ENCODE data around the gene LRRC28.
A peak's percentile ranks its signal among the peaks of the same experiment; 100 is the strongest.

The LRRC28 gene

DNA sequence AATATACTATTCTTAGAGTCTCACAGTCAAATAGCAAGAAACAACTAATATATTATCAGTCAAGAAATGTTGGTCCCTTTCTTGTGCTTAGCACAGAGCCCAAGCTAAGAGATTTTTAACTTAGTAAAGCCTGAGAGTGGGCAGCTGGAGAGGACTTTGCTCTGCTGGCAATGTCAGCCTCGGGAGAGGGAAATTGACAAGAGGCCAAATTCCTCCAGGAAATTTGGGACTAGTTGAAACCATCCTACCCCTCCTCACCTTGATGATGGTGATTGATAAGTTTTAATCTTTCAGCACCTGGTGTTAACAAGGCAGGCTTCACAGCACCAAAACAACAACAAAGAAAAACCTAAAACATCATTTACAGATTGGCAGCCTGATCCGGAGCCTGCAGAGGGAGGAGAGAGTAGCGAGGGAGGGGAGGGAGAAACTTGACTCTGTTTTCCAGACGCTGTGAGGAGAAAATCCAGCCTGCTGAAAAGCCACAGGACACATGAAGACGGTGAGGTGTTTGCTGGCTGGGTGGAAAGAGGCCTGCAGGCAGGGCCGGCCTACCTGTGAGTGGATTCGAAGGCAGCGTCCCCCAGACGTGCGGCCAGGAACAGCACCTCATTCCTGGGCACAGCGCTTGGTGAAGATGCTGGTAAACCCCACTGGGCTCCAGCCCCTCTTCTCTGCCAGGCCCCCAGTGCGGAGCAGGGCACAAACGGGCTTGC is 150.9 kb downstream of the LRRC28 start:
- no peak for DNase-seq

DNA sequence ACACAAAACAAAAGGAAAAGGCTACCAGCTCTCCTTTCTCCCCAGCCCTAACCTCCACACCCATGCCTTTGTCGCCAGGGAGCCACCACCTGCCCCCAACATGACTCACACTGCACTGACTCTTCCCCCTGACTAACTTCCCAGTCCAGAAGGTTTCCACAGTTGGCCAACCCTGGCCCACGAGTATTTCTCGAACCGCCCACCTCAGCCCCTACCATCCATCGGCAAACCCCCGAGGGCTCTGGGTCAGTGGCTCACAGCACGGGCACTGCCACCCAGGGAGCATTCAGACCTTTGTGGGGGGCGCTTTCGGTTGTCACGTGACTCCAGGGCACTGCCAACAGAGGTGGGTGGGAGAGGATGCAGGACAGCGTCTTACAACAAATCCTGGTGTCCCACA is 152.3 kb downstream of the LRRC28 start:
- DNase-seq = peak; percentile 59 to 87 (median 80)

DNA sequence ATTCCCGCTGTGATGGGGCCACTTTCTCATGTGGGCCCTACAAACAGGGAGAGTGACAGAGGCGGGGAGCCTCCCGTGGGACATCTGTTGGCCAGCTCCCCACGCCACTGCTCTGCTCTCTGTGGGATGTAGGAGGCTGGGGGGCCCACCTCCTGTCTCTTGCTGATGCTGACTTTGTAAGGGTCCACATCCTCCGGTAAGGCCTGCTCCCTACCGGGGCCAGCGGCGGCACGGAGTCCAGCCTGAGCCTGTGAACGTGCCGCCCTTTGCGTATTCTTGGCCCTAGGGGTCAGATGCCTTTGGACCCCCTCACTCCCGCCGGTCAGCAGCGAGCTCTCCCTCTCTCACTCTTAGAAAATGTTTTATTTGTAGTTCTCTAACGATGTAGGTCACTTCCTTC is 153.2 kb downstream of the LRRC28 start:
- DNase-seq = no peak

DNA sequence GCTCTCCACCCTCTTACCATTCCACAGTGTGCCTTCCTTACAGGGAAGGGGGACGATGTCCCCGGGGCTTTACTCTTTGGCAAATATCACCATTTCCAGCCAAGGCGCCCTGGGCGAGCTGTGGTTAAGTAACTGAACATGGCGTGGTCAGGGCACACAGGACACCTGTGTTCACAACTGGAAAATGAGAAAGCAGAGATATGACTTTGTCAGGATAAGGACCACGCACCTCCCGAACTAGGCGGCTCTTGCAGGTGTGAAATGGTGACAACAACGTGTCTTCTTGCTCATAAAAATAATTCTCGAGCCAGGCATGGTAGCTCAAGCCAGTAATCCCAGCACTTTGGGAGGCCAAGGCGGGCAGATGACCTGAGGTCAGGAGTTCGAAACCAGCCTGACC is 154.8 kb downstream of the LRRC28 start:
- DNase-seq = no peak

DNA sequence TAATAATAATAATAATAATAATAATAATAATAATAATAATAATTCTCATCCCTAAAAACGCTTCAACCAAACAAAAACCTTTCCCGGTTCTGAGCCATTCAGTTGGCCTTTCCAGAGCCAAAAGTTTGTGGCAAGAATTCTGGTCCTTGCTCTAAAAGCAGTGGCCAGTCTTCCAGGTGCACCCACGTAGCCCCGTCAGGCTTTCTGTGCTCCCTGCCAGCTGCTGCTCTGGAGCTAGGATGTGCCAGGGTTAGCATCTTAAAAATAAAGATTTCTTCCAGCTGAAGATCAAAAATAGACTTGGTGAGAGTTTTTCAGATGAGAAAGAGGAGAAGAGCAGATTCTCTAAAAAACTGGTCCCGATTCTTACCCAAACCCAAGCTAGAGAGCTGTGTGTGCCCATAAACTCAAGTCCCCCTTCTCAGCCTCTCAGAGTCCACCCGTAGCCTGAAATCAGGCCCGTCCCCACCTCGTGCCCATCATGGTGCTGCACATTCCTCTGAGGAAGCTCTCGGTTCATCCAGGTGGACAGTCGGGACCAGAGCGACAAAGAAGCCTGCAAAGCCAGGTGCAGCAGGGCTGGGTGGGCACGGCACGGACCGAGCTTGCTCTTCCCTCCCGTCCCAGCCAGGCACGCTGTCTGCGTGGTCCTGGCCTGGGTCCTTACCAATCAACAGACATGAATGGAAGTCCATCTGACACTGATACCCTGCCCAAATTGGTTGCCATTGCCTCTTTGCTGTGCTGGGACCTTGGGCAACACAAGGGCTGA is 155.6 kb downstream of the LRRC28 start:
- DNase-seq = no peak

DNA sequence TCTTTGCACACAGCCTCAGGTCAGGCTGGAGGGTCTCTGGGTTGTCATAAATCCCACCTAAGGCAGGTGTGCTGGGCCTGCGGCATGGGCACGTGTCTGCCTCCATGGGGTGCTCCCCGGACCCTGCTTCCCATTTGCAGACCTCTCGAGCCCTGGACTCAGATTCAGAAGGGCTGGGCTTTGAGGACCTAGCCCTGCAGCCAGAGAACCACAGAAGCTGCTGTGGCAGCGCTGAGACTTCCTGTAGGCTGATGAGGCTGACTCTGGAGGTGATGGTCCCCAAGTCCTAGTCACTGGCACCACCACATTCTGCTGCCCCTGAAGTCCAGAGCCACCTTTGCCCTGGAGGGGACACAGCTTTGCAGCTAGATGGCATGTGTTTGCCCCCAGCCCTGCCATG is 156.4 kb downstream of the LRRC28 start:
- no peak for DNase-seq

DNA sequence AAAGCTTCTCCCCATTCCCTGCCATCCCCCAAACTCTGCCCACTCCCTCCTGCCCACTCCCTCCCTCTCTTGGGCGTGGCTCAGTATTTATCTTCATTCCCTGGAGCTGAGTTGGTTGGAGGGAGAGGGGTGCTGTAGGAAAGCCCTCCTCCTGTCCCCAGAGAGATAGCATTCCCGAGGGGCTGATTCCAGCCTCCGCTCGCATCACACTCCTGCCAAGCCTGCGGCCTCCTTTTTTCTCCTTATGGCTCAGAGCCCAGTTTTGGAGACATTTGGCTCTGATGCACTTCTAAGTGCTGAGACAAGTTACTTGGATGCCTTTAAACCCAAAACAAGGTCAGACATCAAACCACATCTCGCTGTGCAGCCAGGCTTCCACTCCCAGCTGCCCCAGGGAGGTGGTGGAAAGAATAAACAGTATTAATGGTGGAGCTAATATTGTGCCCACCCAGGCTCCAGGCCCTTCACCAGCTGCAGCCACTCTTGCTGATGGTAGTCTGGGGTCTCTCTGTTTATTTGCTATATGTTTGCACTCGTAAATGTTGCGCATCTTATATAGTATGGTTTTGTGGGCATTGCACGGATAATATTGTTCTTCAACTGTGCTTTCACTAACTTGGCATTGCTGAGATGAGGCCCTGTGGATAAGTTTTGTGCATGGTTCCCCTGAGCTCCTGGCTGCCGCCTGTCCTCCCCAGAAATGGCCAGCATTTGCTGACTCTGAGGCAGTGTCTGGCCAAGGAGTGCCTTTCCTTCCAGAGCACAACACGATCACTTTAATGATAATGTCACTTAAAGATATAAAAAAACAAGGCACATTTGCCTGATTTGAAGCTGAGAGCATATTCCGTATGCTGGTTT is 157.2 kb downstream of the LRRC28 start:
- DNase-seq = no peak

DNA sequence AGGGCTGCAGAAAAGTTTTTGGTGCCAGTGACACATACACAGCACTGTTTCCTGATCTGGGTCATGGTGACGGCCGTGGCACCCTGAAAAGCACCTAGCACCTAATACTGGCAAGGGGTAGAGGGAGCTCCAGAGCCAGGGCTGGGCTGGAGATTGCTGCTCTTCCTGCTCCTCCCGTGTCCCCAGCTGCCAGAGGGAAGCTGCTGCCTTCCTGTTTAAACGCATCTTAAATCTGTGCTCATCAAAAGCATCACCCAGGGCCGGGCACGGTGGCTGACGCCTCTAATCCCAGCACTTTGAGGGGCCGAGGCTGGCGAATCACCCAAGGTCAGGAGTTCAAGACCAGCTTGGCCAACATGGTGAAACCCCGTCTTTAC is 157.8 kb downstream of the LRRC28 start:
- peak; percentile 87 to 93 (median 93) for DNase-seq

DNA sequence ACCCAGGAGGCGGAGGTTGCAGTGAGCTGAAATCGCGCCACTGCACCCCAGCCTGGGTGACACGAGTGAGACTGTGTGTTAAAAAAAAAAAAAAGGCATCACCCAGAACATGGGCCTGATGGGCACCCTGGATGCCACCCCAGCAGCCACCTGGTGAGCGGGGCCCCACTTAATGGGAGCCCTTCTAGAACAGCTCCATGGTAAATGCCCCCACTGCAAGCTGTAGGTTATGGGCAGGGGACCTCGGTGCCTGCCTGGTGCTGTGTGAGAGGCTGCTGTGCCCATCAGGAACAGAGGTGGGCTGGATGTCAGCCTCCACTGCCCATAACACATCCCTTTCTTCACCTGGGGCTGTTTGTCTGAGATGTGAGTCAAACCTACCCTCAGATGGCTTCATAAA is 158.3 kb downstream of the LRRC28 start:
- no peak for DNase-seq

DNA sequence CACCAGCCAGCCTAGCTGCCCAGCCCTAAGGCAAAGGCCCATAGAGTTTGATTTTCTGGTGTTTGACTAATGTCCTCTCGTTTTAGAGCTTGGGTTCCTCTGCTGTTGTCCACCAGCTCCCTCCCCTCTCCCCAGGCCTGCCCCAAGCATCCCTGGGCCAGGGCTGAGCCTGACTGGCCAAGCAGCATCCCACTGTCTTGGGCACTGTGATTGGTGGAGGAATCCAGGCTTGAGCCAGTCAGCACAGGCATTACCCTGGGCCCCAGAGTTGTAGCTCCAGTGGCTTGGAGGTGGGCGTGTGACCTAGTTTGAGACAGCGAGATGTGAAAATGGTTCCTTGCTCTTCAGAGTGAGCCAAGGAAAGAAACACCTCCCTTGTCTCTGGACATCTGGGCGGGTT is 159.2 kb downstream of the LRRC28 start:
- DNase-seq = no peak

DNA sequence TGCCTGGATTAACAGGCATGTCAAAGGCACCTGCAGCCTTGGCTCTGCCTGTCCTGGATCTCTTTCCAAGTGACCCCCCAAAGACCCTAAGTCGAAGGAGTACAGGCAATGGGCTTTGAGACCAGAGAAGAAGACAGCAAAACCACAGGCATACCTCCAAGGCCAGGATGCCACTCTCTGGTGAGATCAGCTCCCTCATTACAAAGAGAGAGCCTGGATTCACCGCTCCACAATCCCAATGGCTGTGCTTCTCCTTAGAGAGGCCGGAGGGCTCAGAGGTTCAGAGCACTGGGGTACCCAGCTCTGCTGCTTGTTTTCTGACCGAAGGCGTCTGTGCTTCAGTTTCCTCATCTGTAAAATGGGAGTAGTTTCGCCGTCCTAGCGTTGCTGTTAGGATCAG is 160.0 kb downstream of the LRRC28 start:
- no peak for DNase-seq

DNA sequence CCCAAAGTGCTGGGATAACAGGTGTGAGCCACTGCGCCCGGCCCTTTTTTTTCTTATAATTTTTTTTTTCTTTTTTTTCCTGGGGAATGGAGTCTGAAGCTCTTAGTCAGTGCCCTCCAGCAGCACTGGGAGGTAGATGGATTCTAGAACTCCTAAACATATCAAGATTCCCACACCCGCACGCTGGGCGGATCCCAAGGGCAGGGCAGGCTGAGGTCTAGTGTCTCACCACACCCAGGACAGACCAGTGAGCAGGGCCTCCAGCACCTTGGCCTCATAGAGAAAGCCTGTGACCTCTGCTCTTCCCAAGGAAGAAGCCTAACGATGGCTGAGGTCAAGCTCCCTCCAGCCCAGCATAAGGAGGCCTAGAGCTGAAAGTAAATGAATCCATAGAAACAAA is 160.8 kb downstream of the LRRC28 start:
- no peak for DNase-seq

DNA sequence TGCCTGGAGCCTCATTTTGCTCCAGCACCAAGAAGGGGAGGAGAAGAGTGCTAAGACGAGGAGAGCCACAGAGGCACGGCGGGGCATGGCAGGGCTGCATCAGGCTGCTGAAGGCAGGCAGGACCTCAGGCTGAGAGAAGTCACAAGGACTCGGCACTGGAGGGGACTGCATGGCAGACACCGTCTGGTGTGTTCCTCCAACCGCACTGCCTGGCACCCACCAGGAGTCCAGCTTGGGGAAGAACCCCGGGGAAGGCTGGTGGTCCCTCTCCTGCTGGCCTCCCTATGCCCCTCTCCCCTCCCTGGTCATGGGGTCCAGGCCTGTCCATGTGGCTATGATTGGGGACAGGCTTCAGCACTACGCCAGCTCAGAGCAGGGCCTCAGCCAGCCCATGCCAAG is 161.3 kb downstream of the LRRC28 start:
- DNase-seq = no peak

DNA sequence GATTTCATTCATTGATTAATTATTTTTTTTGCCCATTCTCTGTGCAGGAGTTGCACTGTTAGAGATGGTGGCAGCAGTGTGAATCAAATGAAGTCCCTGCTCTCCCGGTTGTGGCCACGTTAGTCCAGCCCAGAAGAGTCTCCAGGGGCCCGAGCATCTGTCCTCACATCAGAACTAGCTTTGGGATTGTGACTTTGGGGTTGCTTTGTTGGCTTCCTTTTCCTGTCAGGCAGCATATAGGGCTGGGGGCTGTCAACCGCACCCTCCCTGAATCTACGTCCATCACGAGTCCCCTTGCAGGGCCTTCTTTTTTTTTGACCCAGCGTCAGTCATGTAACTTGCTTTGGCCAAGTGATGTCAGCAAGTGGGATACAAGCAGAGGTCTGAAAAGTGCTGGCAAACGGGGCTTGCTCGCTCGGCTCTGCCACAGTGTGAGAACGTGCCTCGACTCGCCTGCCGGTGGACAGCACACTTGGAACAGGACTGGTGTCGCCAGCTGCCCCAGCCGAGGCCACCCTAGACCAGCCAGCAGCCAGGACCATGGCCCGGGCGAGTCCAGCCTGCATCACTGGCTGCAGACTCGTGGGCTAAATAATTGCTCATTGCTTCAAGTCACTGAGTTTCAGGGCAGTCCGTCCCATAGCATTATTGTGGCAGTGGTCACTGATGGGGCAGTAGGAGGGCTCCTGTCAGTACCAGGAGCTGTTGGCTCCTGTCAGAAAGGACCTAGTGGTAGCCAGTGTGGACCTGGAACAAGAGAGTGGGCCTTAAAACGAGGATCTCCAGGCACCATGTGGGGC is 162.9 kb downstream of the LRRC28 start:
- no peak for DNase-seq

DNA sequence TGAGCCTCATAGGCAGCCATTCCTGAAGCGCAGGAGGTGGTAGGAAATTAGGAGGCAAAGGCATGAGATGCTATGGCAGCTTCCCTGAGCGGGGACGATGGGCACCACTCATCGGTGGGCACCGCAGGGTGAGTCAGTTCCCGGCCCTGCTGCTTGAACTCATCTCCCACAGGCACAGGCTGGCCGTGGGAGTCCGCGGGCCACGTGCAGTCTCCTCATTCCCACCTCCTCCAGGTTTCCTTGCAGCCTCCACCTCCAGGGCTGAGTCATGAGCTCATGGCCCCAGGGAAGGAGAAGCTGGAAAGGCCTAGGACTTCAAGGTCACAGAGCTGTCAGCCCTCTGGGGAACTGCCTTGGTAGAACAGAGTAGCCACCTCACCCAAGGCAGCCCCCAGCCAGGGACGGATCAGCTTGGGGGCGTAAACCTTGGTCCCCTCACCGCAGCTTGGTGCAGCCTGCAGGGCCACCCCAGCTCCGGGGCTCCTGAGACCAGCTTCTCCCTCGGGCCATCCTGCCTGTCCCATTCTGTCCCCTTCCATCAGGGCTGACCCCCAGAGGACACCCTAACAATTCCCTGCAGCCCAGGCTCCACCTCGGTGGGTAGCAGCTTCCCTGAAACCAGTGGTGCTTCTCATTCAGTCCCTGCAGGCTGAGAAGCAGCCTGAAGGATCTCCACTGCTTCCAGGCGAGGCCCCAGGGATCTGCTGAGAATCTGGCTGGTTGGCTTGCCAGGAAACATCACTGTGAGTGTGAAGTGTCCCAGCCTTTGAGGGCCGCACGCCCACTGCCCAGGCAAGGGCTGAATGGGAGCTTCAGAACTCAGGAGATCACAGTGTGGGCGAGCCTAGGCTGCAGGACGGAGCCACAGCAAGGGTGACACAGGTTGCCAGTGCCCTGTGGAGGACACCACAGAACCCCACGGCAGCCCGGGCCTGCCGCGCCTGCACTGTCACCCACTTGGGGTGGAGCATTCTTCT is 163.8 kb downstream of the LRRC28 start:
- DNase-seq = peak; percentile 69 to 91 (median 88)

DNA sequence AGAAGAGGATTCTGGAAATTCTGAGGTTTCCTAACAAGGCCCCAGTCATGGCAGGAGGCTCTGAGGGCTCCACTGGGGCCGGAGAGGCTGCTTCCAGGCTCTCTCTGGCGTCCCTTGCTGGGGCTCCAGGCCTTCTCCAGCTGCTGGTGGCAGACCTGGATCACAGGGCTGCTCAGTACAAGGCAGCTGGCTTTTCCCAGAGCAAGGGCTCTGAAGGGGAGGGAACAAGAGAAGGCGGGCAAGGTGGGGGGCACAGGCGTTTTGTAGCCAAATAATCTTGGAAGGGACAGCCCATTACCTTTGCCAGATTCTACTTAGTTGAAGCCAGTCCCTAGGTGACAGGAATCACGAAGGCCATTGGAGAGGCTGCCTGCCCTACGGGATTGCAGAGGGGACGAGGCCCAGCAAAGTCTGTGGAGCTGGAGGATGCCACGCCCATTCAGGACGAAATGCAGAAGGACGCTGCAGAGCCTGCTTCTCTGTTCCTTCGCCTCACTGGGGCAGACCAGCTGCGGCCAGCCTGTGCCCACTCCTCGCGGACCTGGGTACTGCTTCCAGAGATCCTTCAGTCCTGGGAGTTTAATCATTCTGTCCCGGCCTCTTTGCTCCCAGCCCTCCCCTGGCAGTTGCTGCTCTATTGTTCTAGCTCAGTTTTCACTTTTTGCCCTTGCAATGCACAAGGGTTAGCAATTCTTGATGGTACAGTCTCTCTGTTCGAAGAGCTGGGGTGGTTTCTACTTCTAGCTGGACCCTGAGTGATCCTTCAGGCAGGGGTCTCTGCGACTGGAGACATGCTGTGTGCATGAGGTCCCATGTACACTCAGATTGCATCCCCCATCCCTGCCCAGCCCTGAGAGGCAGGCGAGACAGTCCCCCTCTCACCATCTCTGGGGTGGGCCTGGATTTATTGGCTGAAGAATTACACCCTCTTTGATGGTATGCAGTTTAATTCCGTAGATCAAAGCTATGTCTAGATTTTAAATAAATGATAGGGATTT is 165.2 kb downstream of the LRRC28 start:
- peak in 3 of 4 experiments; percentile 30 to 63 (median 58) for DNase-seq

DNA sequence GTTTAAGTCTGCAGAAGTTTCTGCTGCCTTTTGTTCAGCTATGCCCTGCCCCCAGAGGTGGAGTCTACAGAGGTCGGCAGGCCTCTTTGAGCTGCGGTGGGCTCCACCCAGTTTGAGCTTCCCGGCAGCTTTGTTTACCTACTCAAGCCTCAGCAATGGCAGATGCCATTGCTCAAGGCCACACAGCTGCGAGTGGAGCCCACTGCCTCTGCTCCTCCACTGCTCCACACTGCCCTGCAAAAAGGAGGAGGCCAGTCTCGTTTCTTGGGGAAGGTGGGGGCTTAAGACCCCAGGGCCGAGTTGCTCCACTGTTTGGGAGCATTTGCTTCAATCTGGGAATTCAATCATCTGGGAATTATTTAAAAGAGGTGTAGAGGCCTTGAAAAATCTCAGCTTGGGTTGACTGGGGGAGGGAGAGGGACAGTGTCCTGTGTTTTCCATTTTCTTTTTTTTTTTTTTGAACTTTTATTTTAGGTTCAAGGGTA is 169.9 kb downstream of the LRRC28 start:
- no peak for DNase-seq

DNA sequence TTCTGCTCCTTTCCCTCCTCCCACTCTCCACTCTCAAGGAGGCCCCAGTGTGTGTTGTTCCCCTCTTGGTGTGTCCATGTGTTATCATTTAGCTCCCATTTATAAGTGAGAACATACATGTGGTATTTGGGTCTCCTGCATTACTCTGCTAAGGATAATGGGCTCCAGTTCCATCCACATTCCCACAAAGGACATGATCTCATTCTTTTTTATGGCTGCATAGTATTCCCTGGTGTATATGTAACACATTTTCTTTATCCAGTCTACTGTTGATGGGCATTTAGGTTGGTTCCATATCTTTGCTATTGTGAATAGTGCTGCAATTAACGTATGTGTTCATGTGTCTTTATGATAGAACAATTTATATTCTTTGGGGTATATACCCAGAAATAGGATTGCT is 170.5 kb downstream of the LRRC28 start:
- DNase-seq = no peak

DNA sequence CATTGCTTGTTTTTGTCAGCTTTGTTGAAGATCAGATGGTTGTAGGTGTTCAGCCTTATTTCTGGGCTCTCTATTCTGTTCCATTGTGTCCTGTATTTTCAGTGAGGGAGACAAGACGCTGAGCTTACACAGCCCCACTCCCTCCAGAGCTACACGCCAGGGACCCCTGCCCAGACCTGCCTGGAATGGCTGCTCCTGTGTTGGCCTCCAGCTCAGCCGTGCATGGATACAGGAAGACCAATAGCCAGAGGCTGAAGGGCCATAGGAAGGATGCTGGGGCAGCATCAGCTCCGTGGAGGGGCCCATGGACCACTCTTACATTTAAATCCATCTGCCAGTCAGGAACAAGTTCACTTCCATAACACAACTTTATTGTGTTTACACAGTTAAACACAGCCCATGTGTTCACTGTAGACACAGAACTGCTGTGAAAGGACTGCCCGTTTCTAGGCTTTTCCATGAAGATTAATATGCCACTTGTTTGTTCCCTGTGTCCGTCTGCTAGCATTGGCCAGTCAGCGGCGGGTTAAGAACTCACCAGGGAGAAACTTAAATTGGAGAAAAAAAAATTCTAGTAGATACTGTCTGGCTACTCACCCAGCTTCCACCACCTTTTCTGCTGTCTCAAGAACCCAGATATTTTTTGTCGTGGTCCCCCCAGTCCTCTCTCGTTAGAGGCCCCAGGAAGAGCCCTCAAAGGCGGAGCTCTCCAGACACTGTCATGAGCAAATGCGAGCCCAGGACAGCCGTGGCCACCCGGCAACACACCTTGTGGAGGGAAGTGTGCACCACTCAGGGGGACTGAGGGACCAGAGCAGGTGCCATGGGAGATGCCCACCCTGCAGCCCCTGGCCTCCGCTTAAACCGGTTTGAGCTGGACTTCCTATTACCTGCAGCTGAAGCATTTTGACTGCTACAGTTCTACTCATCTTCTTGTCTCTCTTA is 172.2 kb downstream of the LRRC28 start:
- DNase-seq = no peak

All from suppressor macrophage (primary cell).